ENCODE results near the gene KCNJ4. TPM values are rescaled to one million over a fixed set of nuclear protein-coding genes. Genes with fewer than 3 reads are reported as not detected.

The KCNJ4 gene
- total RNA-seq, 1 donor from 2014 or later = 0.82 TPM

DNA sequence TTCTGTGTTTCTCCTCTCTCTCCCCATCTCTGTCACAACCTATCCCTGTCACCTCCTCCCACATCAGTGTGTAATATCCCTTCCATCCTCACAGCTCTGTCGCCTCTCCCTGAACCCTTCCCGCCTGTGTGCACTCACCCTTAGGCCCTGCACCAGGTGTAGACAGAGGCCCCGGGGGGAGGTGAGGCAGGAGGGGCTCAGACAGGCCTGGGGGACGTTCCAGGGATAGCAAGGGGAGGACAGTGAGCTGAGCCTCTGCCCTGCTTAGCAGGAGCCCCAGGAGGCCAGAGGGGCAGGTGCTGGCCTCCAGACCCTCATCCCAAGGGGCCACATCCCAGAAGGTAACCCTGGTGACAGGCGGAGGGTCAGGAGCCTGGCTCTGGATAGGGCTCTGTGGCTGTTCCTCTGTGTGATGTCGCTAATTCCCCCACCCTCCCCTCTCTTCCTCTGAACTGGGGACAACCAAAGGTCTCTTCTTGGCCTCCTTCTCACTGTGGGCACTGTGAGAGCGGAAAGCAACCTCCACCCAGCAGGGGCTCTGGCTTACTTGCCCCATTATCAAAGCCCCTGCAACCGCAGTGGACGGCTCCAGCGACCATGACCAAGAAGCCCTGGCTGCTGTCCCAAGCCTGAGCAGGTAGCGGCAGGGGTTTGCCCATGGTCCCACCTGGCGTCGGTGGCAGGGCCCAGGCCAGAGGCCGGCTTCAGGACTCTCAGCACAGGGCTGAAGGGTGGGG, 35.7 kb downstream of the KCNJ4 start:
- H3K9me3 ChIP-seq (ENCODE audit: low read depth) = no peaks in the 10 kb centered on the region
- DNase-seq (ENCODE audit: low spot score) = no peak
- H3K4me1 Mint-ChIP-seq = peaks cover 19% of the 10 kb centered on the region
- no peaks in the 10 kb centered on the region for H3K36me3 Mint-ChIP-seq
- no peak overlapping the region for H3K27ac ChIP-seq
- no peak overlapping the region for H2AFZ ChIP-seq (replicated peaks)
- peaks cover 4% of the 10 kb centered on the region for H3F3A ChIP-seq (ENCODE audit: low read depth)
- no peak for TF ChIP-seq EZH2 (IDR thresholded peaks at IDR 0.05)
- TF ChIP-seq EZH2phosphoT487 (IDR thresholded peaks at IDR 0.05) = no peak
- TF ChIP-seq, protein P1, sequence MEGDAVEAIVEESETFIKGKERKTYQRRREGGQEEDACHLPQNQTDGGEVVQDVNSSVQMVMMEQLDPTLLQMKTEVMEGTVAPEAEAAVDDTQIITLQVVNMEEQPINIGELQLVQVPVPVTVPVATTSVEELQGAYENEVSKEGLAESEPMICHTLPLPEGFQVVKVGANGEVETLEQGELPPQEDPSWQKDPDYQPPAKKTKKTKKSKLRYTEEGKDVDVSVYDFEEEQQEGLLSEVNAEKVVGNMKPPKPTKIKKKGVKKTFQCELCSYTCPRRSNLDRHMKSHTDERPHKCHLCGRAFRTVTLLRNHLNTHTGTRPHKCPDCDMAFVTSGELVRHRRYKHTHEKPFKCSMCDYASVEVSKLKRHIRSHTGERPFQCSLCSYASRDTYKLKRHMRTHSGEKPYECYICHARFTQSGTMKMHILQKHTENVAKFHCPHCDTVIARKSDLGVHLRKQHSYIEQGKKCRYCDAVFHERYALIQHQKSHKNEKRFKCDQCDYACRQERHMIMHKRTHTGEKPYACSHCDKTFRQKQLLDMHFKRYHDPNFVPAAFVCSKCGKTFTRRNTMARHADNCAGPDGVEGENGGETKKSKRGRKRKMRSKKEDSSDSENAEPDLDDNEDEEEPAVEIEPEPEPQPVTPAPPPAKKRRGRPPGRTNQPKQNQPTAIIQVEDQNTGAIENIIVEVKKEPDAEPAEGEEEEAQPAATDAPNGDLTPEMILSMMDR (IDR thresholded peaks at IDR 0.05) = no peak
- no peak overlapping the region for H3K4me2 ChIP-seq
- H3K9me3 Mint-ChIP-seq = no peaks in the 10 kb centered on the region
- no peaks in the 10 kb centered on the region for H3K27me3 Mint-ChIP-seq (ENCODE audit: insufficient read depth, low read depth)
- H3K4me3 Mint-ChIP-seq = no peak overlapping the region
- no peak overlapping the region for H3K4me3 ChIP-seq
- no peaks in the 10 kb centered on the region for H3K27me3 ChIP-seq
- no peaks in the 10 kb centered on the region for H4K20me1 ChIP-seq (ENCODE audit: low read depth)
- no peaks in the 10 kb centered on the region for H3K36me3 ChIP-seq
- H3K4me1 ChIP-seq = peaks cover 14% of the 10 kb centered on the region
- peak overlapping the region; percentile 9 for H3K27ac Mint-ChIP-seq
- H3K79me2 ChIP-seq (ENCODE audit: low read depth) = no peaks in the 10 kb centered on the region
- no peak overlapping the region for H3K9ac ChIP-seq

DNA sequence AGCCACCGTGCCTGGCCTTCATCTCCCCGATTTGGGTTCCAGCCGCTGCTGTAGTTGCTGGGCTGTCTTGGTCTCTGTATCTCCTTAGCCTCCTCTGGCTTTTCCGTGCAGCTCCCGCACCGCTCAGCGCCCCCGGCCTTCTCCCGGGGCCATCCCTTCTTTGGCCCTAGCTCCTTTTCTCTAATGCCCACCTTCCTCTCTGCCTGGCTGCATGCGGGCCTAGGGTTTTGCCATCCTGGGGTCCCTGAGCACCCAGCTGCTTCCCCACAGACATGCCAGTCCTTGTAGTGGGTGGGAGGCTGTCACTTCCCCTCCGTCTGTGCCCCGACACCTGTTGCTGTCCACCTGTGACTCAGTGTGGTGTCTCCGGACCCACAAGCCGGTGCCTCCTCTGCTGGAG, 36.4 kb downstream of the KCNJ4 start:
- no peaks in the 10 kb centered on the region for H3K27me3 Mint-ChIP-seq (ENCODE audit: insufficient read depth, low read depth)
- H3K36me3 Mint-ChIP-seq = no peaks in the 10 kb centered on the region
- H3K27ac ChIP-seq = no peak overlapping the region
- DNase-seq (ENCODE audit: low spot score) = no peak
- H2AFZ ChIP-seq (replicated peaks) = no peak overlapping the region
- H3K4me1 Mint-ChIP-seq = peaks cover 19% of the 10 kb centered on the region
- TF ChIP-seq, protein P1 (IDR thresholded peaks at IDR 0.05) = no peak
- TF ChIP-seq EZH2 (IDR thresholded peaks at IDR 0.05) = no peak
- no peak for TF ChIP-seq EZH2phosphoT487 (IDR thresholded peaks at IDR 0.05)
- H3K9ac ChIP-seq = no peak overlapping the region
- H3K9me3 Mint-ChIP-seq = no peaks in the 10 kb centered on the region
- H3K4me3 Mint-ChIP-seq = peak overlapping the region; percentile 61
- H4K20me1 ChIP-seq (ENCODE audit: low read depth) = no peaks in the 10 kb centered on the region
- no peaks in the 10 kb centered on the region for H3K27me3 ChIP-seq
- no peaks in the 10 kb centered on the region for H3K9me3 ChIP-seq (ENCODE audit: low read depth)
- H3K36me3 ChIP-seq = no peaks in the 10 kb centered on the region
- peaks cover 7% of the 10 kb centered on the region for H3K4me1 ChIP-seq
- H3K27ac Mint-ChIP-seq = peak overlapping the region; percentile 9
- no peak overlapping the region for H3K4me3 ChIP-seq
- no peaks in the 10 kb centered on the region for H3K79me2 ChIP-seq (ENCODE audit: low read depth)
- H3K4me2 ChIP-seq = no peak overlapping the region
- no peaks in the 10 kb centered on the region for H3F3A ChIP-seq (ENCODE audit: low read depth)

DNA sequence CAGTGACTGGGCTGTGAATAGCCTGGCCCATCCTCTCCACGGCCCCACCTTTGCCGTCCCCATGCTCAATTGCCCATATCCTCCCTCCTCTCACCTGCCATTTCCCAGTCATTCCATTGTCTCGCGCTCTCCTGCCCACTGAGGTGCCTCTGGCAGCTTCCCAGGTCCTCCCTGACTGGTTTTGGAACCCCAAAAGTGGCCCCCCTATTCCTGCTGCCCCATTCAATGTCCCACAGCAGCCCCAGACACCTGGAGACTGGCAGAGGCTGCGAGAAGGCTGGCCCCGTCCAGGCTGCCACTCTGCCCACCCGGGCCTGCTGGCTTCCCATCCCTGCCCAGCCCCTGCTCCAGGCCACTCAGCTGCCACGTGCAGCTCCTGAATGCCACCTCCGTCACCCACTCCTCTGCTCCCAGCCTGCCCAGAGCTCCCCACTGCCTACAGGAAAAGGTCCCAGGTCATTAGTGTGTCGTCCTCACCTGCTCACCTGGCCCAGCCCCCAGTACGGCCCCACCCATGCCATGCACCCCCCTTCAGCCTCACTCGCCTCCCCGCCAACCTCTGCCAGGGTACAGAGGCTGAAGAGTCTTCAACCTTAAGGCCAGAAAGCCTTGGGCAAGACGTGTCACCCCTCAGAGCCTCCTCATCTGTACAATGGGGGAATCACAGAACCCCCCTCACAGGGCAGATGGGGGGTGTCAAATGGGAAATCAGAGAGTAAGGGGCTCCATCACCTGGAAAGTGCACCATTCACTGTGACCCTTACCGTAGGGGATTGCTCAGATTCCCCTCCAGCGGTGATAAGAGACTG, 37.5 kb downstream of the KCNJ4 start:
- no peak overlapping the region for H3K4me3 Mint-ChIP-seq
- Histone ChIP-seq H3K9ac (no peak overlapping the region), H4K20me1 (ENCODE audit: low read depth) (no peaks in the 10 kb centered on the region), H3K4me3 (no peak overlapping the region), H2AFZ (replicated peaks) (no peak overlapping the region), H3K4me1 (no peaks in the 10 kb centered on the region), H3K27me3 (no peaks in the 10 kb centered on the region), H3K4me2 (no peak overlapping the region), H3K79me2 (ENCODE audit: low read depth) (no peaks in the 10 kb centered on the region), H3K27ac (no peak overlapping the region), H3K36me3 (no peaks in the 10 kb centered on the region), H3K9me3 (ENCODE audit: low read depth) (no peaks in the 10 kb centered on the region), H3F3A (ENCODE audit: low read depth) (no peaks in the 10 kb centered on the region)
- H3K4me1 Mint-ChIP-seq = peaks cover 18% of the 10 kb centered on the region
- TF ChIP-seq, protein P1 (IDR thresholded peaks at IDR 0.05) = no peak
- TF ChIP-seq EZH2 (IDR thresholded peaks at IDR 0.05) (no peak), EZH2phosphoT487 (IDR thresholded peaks at IDR 0.05) (no peak)
- H3K27ac Mint-ChIP-seq = peak overlapping the region; percentile 79
- no peaks in the 10 kb centered on the region for H3K27me3 Mint-ChIP-seq (ENCODE audit: insufficient read depth, low read depth)
- H3K36me3 Mint-ChIP-seq = no peaks in the 10 kb centered on the region
- H3K9me3 Mint-ChIP-seq = no peaks in the 10 kb centered on the region
- no peak for DNase-seq (ENCODE audit: low spot score)

Measured in neural progenitor cell (in vitro differentiated cells).